22Rv1 (cell line): ENCODE results near the gene MON1A.
A peak's percentile ranks its signal among the peaks of the same experiment; 100 is the strongest.
"Not testable (repeated sequence)": the region's sequence is repeated elsewhere in the genome, so short reads cannot be mapped to it uniquely, and the experiment has no call there.

Source experiments
- H3K27ac ChIP-seq: fragments of 450-650 bp; 2 replicates; pipeline ENCODE4 v1.5.1; 2017
- ZFX ChIP-seq: fragments of 450-650 bp; IDR thresholded peaks from 2 replicates; pipeline ENCODE4 v1.6.1; 2017; ENCODE audit warnings: antibody characterized with exemption, borderline replicate concordance
- TF ChIP-seq, protein P1 (sequence below): fragments of 450-650 bp; IDR thresholded peaks from 2 replicates; pipeline ENCODE4 v1.5.1; 2017; ENCODE audit warnings: mild to moderate bottlenecking

Gene MON1A

DNA sequence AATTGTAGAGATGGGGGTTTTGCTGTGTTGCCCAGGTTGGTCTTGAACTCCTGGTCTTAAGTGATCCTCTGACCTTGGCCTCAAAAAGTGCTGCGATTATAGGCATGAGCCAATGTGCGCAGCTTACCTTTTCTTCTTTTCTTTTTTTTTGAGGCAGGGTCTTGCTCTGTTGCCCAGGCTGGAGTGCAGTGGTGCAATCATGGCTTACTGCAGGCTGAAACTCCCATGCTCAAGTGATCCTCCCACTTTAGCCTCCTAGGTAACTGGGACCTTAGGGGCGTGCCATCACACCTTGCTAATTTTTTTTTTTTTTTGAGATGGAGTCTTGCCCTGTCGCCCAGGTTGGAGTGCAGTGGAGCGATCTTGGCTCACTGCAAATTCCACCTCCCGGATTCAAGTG lies 23.3 kb upstream of the MON1A start:
- H3K27ac ChIP-seq = no peak overlapping the region
- TF ChIP-seq ZFX = no peak
- TF ChIP-seq, protein P1, sequence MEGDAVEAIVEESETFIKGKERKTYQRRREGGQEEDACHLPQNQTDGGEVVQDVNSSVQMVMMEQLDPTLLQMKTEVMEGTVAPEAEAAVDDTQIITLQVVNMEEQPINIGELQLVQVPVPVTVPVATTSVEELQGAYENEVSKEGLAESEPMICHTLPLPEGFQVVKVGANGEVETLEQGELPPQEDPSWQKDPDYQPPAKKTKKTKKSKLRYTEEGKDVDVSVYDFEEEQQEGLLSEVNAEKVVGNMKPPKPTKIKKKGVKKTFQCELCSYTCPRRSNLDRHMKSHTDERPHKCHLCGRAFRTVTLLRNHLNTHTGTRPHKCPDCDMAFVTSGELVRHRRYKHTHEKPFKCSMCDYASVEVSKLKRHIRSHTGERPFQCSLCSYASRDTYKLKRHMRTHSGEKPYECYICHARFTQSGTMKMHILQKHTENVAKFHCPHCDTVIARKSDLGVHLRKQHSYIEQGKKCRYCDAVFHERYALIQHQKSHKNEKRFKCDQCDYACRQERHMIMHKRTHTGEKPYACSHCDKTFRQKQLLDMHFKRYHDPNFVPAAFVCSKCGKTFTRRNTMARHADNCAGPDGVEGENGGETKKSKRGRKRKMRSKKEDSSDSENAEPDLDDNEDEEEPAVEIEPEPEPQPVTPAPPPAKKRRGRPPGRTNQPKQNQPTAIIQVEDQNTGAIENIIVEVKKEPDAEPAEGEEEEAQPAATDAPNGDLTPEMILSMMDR = no peak

DNA sequence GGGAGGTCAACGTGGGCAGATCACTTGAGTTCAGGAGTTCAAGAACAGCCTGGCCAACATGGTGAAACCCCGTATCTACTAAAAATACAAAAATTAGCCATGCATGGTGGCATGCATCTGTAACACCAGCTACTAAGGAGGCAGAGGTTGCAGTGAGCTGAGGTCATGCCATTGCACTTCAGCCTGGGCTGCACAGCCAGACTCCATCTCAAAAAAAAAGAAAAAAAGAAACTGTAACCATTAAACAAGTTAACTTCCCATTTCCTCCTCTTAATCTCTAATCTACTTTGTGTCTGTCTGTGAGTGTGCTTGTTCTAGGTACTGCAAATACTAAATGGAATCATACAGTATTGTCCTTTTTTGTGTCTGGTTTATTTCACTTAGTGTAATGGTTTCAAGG lies 13.0 kb upstream of the MON1A start:
- TF ChIP-seq, protein P1 = no peak
- no peak for TF ChIP-seq ZFX
- H3K27ac ChIP-seq = no peak overlapping the region

DNA sequence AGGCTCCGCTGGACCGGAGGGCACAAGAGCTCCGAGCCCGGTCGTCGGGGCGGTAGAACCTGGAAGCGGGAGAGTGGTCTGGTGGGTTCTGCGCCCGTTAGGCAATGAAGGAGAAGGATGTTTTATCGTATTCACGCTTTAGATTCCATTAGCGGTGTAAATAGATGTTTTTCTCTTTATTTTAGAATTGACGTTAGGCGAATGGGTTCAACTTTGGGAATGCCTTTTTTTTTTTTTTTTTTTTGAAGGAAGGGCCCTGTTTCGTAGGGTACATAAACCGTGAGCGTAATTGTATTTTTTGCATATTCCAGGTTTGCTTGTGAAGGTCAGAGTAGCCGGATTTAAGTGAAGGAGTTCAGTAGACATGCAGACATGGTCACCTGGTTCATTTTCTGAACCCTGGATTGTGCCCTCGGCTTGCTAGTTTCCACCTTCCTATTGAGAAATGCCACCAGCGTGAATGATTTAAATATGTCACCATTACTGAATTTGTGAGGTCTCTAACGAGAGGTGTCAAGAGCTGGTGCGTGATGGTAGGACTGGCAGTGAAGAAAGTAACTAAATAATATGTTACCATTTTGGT lies 11.1 kb upstream of the MON1A start:
- TF ChIP-seq, protein P1 = no peak
- no peak for TF ChIP-seq ZFX
- peak overlapping the region; percentile 96 for H3K27ac ChIP-seq

DNA sequence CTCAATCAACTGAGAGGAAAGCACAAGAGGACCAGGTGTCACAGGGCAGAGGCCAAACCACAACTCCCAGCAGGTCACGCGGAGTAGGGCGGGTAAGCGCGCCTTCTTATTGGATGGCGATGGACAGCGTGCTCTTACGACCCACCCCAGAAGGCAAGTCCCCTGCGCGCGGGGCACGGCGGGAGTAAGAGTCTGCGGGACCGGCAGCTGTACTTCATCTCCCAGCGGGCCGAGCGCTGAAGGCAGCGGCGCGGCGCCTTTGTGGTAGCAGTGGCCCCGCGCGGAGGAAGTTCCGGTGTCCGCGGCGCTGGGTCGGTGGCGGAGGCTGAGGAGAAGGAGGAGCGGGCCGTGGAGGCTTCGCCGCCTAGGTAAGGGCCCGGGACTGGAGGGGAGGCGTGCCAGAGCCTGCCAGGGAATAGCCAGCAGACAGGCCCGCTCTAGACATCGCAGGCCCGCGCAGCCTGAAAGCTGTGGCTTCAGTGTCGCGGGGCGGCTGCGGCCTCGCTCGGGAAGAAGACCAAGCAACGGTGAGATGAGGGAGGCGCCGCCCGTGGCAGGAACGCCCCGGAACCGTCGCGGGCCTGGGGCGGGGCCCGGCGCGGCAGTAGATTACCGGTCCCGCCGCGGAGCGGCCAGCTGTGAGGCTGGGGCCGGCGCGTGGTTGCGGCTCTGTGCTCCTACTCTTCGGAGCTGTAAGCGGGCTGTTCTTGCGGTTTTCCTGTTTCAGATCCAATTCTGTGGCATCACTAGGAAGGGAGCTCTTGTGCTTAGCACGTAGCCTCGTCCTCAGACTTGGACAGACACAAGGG lies 10.5 kb upstream of the MON1A start, which contains the start of gene RBM6:
Gene RBM6 (plus strand): TSS at position 293 of the 809 bp plus-strand sequence. CDS start 22,492 bp downstream, outside the sequence.
- no peak for TF ChIP-seq ZFX
- TF ChIP-seq, protein P1 = no peak
- peak within 1 kb of the TSS; percentile 96 for H3K27ac ChIP-seq

DNA sequence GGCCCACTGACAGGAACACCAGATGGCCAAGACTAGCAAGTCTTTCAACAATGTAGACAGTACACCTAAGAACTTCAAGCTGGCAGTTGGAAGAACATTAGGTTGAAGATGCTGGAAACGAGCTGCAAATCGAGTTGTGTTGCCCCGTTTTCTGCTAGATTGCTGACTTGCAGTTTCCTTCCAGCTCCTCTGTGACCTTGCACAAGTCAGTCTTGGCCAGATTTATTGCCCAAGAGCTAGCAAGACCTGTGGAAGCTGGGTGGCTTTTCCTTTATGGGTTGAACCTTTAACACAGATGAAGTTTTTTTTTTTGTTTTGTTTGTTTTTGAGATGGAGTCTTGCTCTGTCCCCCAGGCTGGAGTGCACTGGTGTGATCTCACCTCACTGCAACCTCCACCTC lies 7.5 kb upstream of the MON1A start:
- no peak for TF ChIP-seq ZFX
- TF ChIP-seq, protein P1 = no peak
- H3K27ac ChIP-seq = no peak overlapping the region

DNA sequence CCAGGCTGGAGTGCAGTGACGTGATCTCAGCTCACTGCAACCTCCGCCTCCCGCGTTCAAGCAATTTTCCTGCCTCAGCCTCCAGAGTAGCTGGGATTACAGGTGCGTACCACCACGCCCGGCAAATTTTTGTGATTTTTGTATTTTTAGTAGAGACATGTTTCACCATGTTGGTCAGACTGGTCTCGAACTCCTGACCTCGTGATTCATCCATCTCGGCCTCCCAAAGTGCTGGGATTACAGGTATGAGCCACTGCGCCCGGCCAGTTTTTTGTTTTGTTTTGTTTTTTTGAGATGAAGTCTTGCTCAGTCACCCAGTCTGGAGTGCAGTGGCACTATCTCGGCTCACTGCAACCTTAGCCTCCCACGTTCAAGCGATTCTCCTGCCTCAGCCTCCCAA lies 2.7 kb upstream of the MON1A start:
- H3K27ac ChIP-seq = not testable (repeated sequence)

DNA sequence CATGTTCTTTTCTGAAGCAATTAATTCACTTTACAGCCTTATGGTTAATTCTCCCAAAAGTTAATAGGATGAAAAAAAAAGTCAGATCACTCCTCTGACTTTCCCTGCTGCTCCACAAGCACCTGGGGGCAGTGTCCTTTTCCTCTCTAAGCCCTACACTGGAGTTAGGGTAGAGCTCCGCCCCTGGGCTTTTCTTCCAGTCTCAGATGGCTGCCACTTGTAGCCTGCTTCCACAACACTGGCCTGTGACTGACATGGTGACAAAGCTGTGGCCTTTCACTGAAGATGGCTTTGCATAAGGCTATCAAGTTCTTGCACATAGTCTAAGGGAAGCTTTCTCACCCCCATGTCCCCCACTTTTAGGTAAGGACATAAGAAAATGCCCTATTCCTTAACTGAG lies 1.3 kb upstream of the MON1A start:
- TF ChIP-seq ZFX = no peak
- TF ChIP-seq, protein P1 = peak; percentile 62
- peak overlapping the region; percentile 88 for H3K27ac ChIP-seq
